IgD-negative memory B cell (primary cell): Measurements from ENCODE around the gene FAM13A. TPM values are rescaled to one million over a fixed set of nuclear protein-coding genes. Genes with fewer than 3 reads are reported as not detected.

Source experiments
- H3K27ac Mint-ChIP-seq, 3 donors: one replicate each; pipeline ENCODE4 v1.8.0; 2020 to 2022; ENCODE audit warnings: mild to moderate bottlenecking in 3 of 3, mixed read lengths in 3 of 3, moderate library complexity in 1 of 3
- H3K27me3 Mint-ChIP-seq: one replicate; pipeline ENCODE4 v1.8.0; 2021; ENCODE audit warnings: mixed read lengths
- H3K36me3 Mint-ChIP-seq: one replicate; pipeline ENCODE4 v1.8.0; 2020; ENCODE audit warnings: mild to moderate bottlenecking, mixed read lengths
- H3K4me1 Mint-ChIP-seq, 3 donors: one replicate each; pipeline ENCODE4 v1.8.0; 2020 to 2022; ENCODE audit warnings: mixed read lengths in 3 of 3, mild to moderate bottlenecking in 1 of 3
- H3K4me3 Mint-ChIP-seq, 4 donors: one replicate each; pipeline ENCODE4 v1.8.0; 2020 to 2022; ENCODE audit warnings: mild to moderate bottlenecking in 4 of 4, mixed read lengths in 4 of 4, moderate library complexity in 3 of 4
- H3K9me3 Mint-ChIP-seq, 3 donors: one replicate each; pipeline ENCODE4 v1.8.0; 2020 to 2021; ENCODE audit warnings: mixed read lengths in 3 of 3, mild to moderate bottlenecking in 1 of 3
- polyA plus RNA-seq: library from polyadenylated mRNA; unstranded; fragments of 300-500 nt; fragmentation: Illumina TruSeq; gene quantifications from one replicate; pipeline ENCODE4 v1.2.3, GENCODE V29; 2021

Gene FAM13A
- polyA plus RNA-seq, 1 donor from 2014 or later = 2.3 TPM

DNA sequence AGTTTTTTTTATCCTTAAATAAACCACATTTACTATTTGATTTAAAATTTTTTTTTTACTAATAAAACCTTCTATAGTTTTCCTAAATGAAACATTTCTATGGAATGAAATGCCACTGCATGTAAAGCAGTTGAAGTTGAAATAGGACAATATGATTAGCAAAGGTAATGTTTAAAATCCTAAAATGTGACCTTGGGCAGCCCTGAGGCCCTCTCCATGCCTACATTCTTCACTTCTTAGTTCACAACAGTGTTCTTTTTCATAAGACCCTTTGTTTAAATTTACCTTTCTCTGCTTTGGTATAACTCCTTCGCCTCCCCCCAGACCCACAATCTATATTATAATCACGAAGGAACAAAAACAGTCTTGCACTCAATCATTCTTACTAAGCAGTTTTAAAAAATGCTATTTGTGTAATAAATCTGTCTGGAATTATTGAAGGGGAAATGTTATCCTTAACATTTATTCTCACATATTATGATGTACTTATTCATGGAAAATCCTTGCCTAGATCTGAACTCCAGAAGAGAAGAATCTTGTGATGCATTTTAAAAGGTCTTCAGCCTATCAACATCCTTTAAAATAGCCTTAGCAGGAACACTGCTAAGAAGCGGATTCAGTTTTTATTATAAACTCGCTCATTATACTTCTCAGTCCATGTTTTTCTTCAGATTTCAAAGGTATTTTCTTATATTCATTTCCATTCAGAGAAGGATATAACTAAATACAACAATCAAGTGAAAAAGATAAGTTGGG lies 234.8 kb downstream of the FAM13A start:
- no peaks in the 10 kb centered on the region for H3K36me3 Mint-ChIP-seq
- peak overlapping the region in 2 of 4 donors; percentile 91 to 97 for H3K4me3 Mint-ChIP-seq
- H3K4me1 Mint-ChIP-seq = peaks cover 3 to 8% (median 7%) of the 10 kb centered on the region in 3 donors
- peak overlapping the region in 1 of 3 donors; percentile 97 for H3K27ac Mint-ChIP-seq
- H3K27me3 Mint-ChIP-seq = no peaks in the 10 kb centered on the region
- no peaks in the 10 kb centered on the region for H3K9me3 Mint-ChIP-seq

GRCh38 chr4:88821522-88821921 lies 235.5 kb downstream of the FAM13A start:
- H3K36me3 Mint-ChIP-seq = no peaks in the 10 kb centered on the region
- H3K27me3 Mint-ChIP-seq = no peaks in the 10 kb centered on the region
- no peak overlapping the region for H3K27ac Mint-ChIP-seq
- no peak overlapping the region for H3K4me3 Mint-ChIP-seq
- H3K9me3 Mint-ChIP-seq = no peaks in the 10 kb centered on the region
- H3K4me1 Mint-ChIP-seq = peaks cover 3 to 8% (median 7%) of the 10 kb centered on the region in 3 donors

DNA sequence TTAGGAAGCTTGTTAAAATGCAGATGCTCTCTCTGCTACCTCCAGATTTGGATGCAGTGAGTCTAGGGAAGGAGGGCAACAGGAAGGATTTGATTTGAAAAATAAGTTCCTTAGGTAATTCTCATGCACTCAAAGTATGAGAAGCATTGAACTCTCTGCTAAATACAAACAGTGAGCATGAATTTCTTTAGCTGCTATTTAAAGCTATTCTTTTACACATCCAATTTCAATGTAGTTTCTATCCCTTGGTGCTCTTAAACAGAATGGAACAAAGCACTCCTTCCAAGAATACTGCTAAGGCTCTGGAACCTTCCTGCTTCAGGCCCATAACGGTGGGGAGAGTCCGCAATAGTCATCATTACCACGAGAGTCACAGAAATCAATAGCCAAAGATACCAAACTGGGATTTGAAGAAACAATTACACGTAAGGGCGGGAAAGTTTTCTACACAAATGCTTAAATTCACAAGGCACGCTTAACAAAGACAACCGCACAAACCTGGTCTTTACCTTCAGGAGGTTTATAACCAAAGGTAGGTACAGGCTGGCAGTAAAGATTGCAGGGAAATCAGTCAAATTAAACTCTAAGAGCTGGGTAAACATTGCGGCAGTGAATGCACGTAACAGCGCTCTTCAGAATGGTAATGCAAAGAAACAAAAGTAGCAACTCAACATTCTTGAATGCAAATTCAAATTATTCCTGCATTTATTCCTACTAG lies 236.1 kb downstream of the FAM13A start:
- Mint-ChIP-seq H3K4me3 (no peak overlapping the region), H3K36me3 (no peaks in the 10 kb centered on the region), H3K27me3 (no peaks in the 10 kb centered on the region), H3K4me1 (peaks cover 3 to 8% (median 7%) of the 10 kb centered on the region in 3 donors), H3K9me3 (no peaks in the 10 kb centered on the region), H3K27ac (peak overlapping the region in 1 of 3 donors; percentile 19)

GRCh38 chr4:88819818-88820697 lies 236.9 kb downstream of the FAM13A start:
- H3K27ac Mint-ChIP-seq = no peak overlapping the region
- H3K9me3 Mint-ChIP-seq = no peaks in the 10 kb centered on the region
- no peaks in the 10 kb centered on the region for H3K36me3 Mint-ChIP-seq
- no peaks in the 10 kb centered on the region for H3K27me3 Mint-ChIP-seq
- H3K4me3 Mint-ChIP-seq = no peak overlapping the region
- H3K4me1 Mint-ChIP-seq = peaks cover 3 to 8% (median 7%) of the 10 kb centered on the region in 3 donors

DNA sequence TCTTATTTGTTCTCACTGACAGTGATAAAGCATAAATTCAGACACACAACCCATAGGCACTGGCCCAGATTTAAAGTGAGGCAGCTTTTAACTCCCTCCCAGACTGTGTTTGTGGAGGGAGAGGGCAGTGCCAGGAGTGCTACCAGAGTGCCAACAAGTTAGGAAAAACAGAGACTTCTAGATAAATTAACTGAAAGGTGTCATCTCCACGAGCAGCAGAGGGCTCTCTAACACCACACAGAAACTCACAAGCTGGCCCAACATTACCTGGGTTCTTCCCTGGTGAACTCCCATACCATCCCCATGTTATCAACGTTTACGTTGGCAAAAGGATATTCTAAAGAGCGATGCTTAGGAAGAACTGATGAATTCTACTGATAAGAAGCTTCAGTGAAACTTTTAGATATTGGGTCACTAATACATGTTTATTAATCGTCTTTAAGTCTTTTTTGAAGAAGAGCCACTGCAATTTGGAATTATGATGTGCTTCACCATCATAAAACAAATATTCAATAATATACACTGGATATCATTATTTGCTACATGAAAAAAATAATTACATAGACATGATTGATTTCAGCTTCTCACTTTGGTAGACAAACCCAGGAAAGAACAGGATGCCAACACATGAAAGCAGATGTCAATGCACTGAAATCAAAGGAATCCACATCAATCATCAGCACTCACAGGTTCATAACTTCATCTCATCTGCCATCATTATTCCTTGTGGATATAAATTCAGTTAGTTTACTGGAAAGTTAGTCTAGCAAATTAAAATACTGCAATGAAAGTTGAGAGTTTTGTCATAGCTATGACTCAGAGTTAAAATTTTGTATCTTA lies 238.1 kb downstream of the FAM13A start:
- H3K27me3 Mint-ChIP-seq = no peaks in the 10 kb centered on the region
- H3K36me3 Mint-ChIP-seq = no peaks in the 10 kb centered on the region
- peak overlapping the region in 1 of 4 donors; percentile 52 for H3K4me3 Mint-ChIP-seq
- H3K4me1 Mint-ChIP-seq = peaks cover 3 to 8% (median 7%) of the 10 kb centered on the region in 3 donors
- peak overlapping the region in 1 of 3 donors; percentile 6 for H3K27ac Mint-ChIP-seq
- no peaks in the 10 kb centered on the region for H3K9me3 Mint-ChIP-seq

GRCh38 chr4:88817740-88818139 lies 239.2 kb downstream of the FAM13A start:
- H3K4me1 Mint-ChIP-seq = no peaks in the 10 kb centered on the region
- no peak overlapping the region for H3K4me3 Mint-ChIP-seq
- no peaks in the 10 kb centered on the region for H3K9me3 Mint-ChIP-seq
- H3K27me3 Mint-ChIP-seq = no peaks in the 10 kb centered on the region
- H3K27ac Mint-ChIP-seq = no peak overlapping the region
- no peaks in the 10 kb centered on the region for H3K36me3 Mint-ChIP-seq

GRCh38 chr4:88816360-88816759 lies 240.6 kb downstream of the FAM13A start:
- Mint-ChIP-seq H3K27ac (no peak overlapping the region), H3K4me3 (no peak overlapping the region), H3K27me3 (peaks cover 1% of the 10 kb centered on the region), H3K9me3 (no peaks in the 10 kb centered on the region), H3K4me1 (no peaks in the 10 kb centered on the region), H3K36me3 (no peaks in the 10 kb centered on the region)

- Mint-ChIP-seq H3K27me3 (peaks cover 1% of the 10 kb centered on the region), H3K4me1 (peaks cover 0 to 3% (median 2%) of the 10 kb centered on the region in 3 donors), H3K36me3 (no peaks in the 10 kb centered on the region), H3K9me3 (no peaks in the 10 kb centered on the region), H3K27ac (peak overlapping the region in 1 of 3 donors; percentile 18), H3K4me3 (no peak overlapping the region)
These were observed 242.9 kb downstream of the FAM13A start for GRCh38 chr4:88814043-88814617.

- Mint-ChIP-seq H3K4me1 (peaks cover 0 to 3% (median 2%) of the 10 kb centered on the region in 3 donors), H3K27me3 (peaks cover 3% of the 10 kb centered on the region), H3K4me3 (no peak overlapping the region), H3K9me3 (no peaks in the 10 kb centered on the region), H3K36me3 (no peaks in the 10 kb centered on the region), H3K27ac (no peak overlapping the region)
These were observed 244.0 kb downstream of the FAM13A start for GRCh38 chr4:88813013-88813412.

DNA sequence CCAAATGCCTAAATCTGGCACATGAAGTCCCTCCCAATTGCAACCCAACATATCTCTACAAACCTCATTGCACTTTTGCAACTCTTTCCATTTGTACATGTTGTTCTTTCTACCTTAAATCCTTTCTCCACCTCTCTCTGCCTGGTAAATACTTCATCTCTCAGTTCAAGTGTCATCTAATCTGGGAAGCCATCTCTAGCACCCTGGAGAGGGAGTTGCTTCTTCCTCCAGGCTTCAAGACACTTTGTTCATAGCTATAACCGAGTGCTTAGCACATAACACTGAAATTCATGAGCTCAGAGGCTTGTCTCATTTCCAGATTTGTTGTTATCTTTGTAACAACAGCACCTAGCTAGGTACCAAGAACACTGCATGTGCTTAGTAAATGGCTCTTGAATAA lies 244.6 kb downstream of the FAM13A start:
- no peaks in the 10 kb centered on the region for H3K36me3 Mint-ChIP-seq
- no peak overlapping the region for H3K4me3 Mint-ChIP-seq
- no peaks in the 10 kb centered on the region for H3K9me3 Mint-ChIP-seq
- no peak overlapping the region for H3K27ac Mint-ChIP-seq
- H3K4me1 Mint-ChIP-seq = peaks cover 0 to 3% (median 2%) of the 10 kb centered on the region in 3 donors
- H3K27me3 Mint-ChIP-seq = peaks cover 3% of the 10 kb centered on the region

DNA sequence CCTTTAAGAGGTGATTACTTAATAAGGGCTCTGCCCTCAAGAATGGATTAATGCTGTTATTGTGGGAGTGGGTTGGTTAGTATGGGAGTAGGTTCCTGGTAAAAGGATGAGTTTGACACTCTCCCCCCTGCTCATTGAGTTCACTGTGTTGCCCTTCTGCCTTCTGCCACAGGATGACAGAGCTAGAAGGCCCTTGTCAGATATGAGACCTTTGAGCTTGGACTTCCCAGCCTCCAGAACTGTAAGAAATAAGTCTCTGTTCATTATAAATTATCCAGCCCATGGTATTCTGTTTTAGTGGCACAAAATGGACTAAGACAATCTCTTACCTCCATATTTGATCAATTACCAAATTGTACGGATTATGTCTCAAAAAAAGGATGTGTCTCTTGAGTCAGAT lies 245.1 kb downstream of the FAM13A start:
- no peak overlapping the region for H3K27ac Mint-ChIP-seq
- H3K27me3 Mint-ChIP-seq = peaks cover 3% of the 10 kb centered on the region
- no peaks in the 10 kb centered on the region for H3K36me3 Mint-ChIP-seq
- no peaks in the 10 kb centered on the region for H3K9me3 Mint-ChIP-seq
- H3K4me1 Mint-ChIP-seq = peaks cover 0 to 3% (median 2%) of the 10 kb centered on the region in 3 donors
- no peak overlapping the region for H3K4me3 Mint-ChIP-seq

- H3K4me3 Mint-ChIP-seq = no peak overlapping the region
- no peaks in the 10 kb centered on the region for H3K9me3 Mint-ChIP-seq
- peaks cover 0 to 3% (median 2%) of the 10 kb centered on the region in 3 donors for H3K4me1 Mint-ChIP-seq
- H3K27me3 Mint-ChIP-seq = peaks cover 3% of the 10 kb centered on the region
- no peak overlapping the region for H3K27ac Mint-ChIP-seq
- no peaks in the 10 kb centered on the region for H3K36me3 Mint-ChIP-seq
These were observed 246.7 kb downstream of the FAM13A start for GRCh38 chr4:88810325-88810724.

GRCh38 chr4:88809576-88810219 lies 247.3 kb downstream of the FAM13A start:
- Mint-ChIP-seq H3K27ac (no peak overlapping the region), H3K9me3 (no peaks in the 10 kb centered on the region), H3K36me3 (no peaks in the 10 kb centered on the region), H3K27me3 (peaks cover 3% of the 10 kb centered on the region), H3K4me3 (no peak overlapping the region), H3K4me1 (peaks cover 0 to 3% (median 2%) of the 10 kb centered on the region in 3 donors)
